ENCODE data around the gene PSMA2.

Gene PSMA2

GRCh38 chr7:42929449-42929848 is 2.5 kb downstream of the PSMA2 start:
- TF ChIP-seq POLR2AphosphoS5 (IDR thresholded peaks at IDR 0.05; ENCODE audit: low read depth, low read length) (no peak), PAX5 (IDR thresholded peaks at IDR 0.05; ENCODE audit: insufficient read depth, low read length, severe bottlenecking) (no peak), SPI1 (IDR thresholded peaks at IDR 0.05; ENCODE audit: low read depth, low read length) (no peak)
- DNase-seq (ENCODE audit: insufficient read length, low spot score) (no peak), FAIRE-seq (no peak)

- DNase-seq (ENCODE audit: insufficient read length, low spot score), result no peak
- TF ChIP-seq POLR2AphosphoS5 (IDR thresholded peaks at IDR 0.05; ENCODE audit: low read depth, low read length) (no peak), POU2F2 (IDR thresholded peaks at IDR 0.05; ENCODE audit: low read depth, low read length) (no peak), TAF1 (IDR thresholded peaks at IDR 0.05; ENCODE audit: low read depth, low read length) (no peak), PAX5 (IDR thresholded peaks at IDR 0.05; ENCODE audit: insufficient read depth, low read length, severe bottlenecking) (no peak), SPI1 (IDR thresholded peaks at IDR 0.05; ENCODE audit: low read depth, low read length) (peak; percentile 77)
- FAIRE-seq, result no peak
Measured at GRCh38 chr7:42928754-42929153, 3.2 kb downstream of the PSMA2 start.

GRCh38 chr7:42926204-42926603 is 5.8 kb downstream of the PSMA2 start:
- DNase-seq (ENCODE audit: insufficient read length, low spot score) (no peak), FAIRE-seq (no peak)

GRCh38 chr7:42925630-42926029 is 6.3 kb downstream of the PSMA2 start:
- DNase-seq (ENCODE audit: insufficient read length, low spot score), result no peak
- peak; percentile 28 for FAIRE-seq

More at GRCh38 chr7:42926204-42926603, 5.8 kb downstream of the PSMA2 start:
- TF ChIP-seq PAX5 (IDR thresholded peaks at IDR 0.05; ENCODE audit: insufficient read depth, low read length, severe bottlenecking) (no peak), SPI1 (IDR thresholded peaks at IDR 0.05; ENCODE audit: low read depth, low read length) (peak; percentile 88)

GRCh38 chr7:42924223-42924838 is 7.6 kb downstream of the PSMA2 start:
- DNase-seq (ENCODE audit: insufficient read length, low spot score), result no peak
- no peak for FAIRE-seq
- TF ChIP-seq POLR2AphosphoS5 (IDR thresholded peaks at IDR 0.05; ENCODE audit: low read depth, low read length) (no peak), POU2F2 (IDR thresholded peaks at IDR 0.05; ENCODE audit: low read depth, low read length) (no peak), TAF1 (IDR thresholded peaks at IDR 0.05; ENCODE audit: low read depth, low read length) (no peak), POLR2A (IDR thresholded peaks at IDR 0.05; ENCODE audit: low read depth, low read length) (no peak), SPI1 (IDR thresholded peaks at IDR 0.05; ENCODE audit: low read depth, low read length) (no peak), PAX5 (IDR thresholded peaks at IDR 0.05; ENCODE audit: insufficient read depth, low read length, severe bottlenecking) (no peak)

More at GRCh38 chr7:42925630-42926029, 6.3 kb downstream of the PSMA2 start:
- TF ChIP-seq SPI1 (IDR thresholded peaks at IDR 0.05; ENCODE audit: low read depth, low read length) (no peak), PAX5 (IDR thresholded peaks at IDR 0.05; ENCODE audit: insufficient read depth, low read length, severe bottlenecking) (no peak), TAF1 (IDR thresholded peaks at IDR 0.05; ENCODE audit: low read depth, low read length) (no peak), POLR2A (IDR thresholded peaks at IDR 0.05; ENCODE audit: low read depth, low read length) (no peak), POU2F2 (IDR thresholded peaks at IDR 0.05; ENCODE audit: low read depth, low read length) (no peak), POLR2AphosphoS5 (IDR thresholded peaks at IDR 0.05; ENCODE audit: low read depth, low read length) (no peak)

- no peak for TF ChIP-seq POLR2A (IDR thresholded peaks at IDR 0.05; ENCODE audit: low read depth, low read length)
- TF ChIP-seq POU2F2 (IDR thresholded peaks at IDR 0.05; ENCODE audit: low read depth, low read length), result no peak
- no peak for TF ChIP-seq TAF1 (IDR thresholded peaks at IDR 0.05; ENCODE audit: low read depth, low read length)
- FAIRE-seq (no peak), DNase-seq (ENCODE audit: insufficient read length, low spot score) (no peak)
Measured at GRCh38 chr7:42922017-42922753, 9.8 kb downstream of the PSMA2 start.

GRCh38 chr7:42915356-42915755 is 16.6 kb downstream of the PSMA2 start:
- DNase-seq (ENCODE audit: insufficient read length, low spot score) (no peak), FAIRE-seq (no peak)
- no peak for TF ChIP-seq PAX5 (IDR thresholded peaks at IDR 0.05; ENCODE audit: insufficient read depth, low read length, severe bottlenecking)

- FAIRE-seq (no peak), DNase-seq (ENCODE audit: insufficient read length, low spot score) (no peak)
- TF ChIP-seq PAX5 (IDR thresholded peaks at IDR 0.05; ENCODE audit: insufficient read depth, low read length, severe bottlenecking), result no peak
- TF ChIP-seq POLR2AphosphoS5 (IDR thresholded peaks at IDR 0.05; ENCODE audit: low read depth, low read length), result no peak
- TF ChIP-seq POU2F2 (IDR thresholded peaks at IDR 0.05; ENCODE audit: low read depth, low read length), result no peak
- no peak for TF ChIP-seq POLR2A (IDR thresholded peaks at IDR 0.05; ENCODE audit: low read depth, low read length)
- TF ChIP-seq TAF1 (IDR thresholded peaks at IDR 0.05; ENCODE audit: low read depth, low read length), result no peak
- no peak for TF ChIP-seq SPI1 (IDR thresholded peaks at IDR 0.05; ENCODE audit: low read depth, low read length)
Measured at GRCh38 chr7:42914421-42915045, 17.4 kb downstream of the PSMA2 start.

- no peak for TF ChIP-seq POLR2A (IDR thresholded peaks at IDR 0.05; ENCODE audit: low read depth, low read length)
- no peak for TF ChIP-seq POLR2AphosphoS5 (IDR thresholded peaks at IDR 0.05; ENCODE audit: low read depth, low read length)
- no peak for TF ChIP-seq POU2F2 (IDR thresholded peaks at IDR 0.05; ENCODE audit: low read depth, low read length)
- TF ChIP-seq TAF1 (IDR thresholded peaks at IDR 0.05; ENCODE audit: low read depth, low read length), result no peak
- TF ChIP-seq SPI1 (IDR thresholded peaks at IDR 0.05; ENCODE audit: low read depth, low read length), result no peak
- TF ChIP-seq PAX5 (IDR thresholded peaks at IDR 0.05; ENCODE audit: insufficient read depth, low read length, severe bottlenecking), result no peak
- DNase-seq (ENCODE audit: insufficient read length, low spot score) (no peak), FAIRE-seq (no peak)
Measured at GRCh38 chr7:42914009-42914408, 18.0 kb downstream of the PSMA2 start.

GRCh38 chr7:42913591-42913990 is 18.4 kb downstream of the PSMA2 start:
- FAIRE-seq (no peak), DNase-seq (ENCODE audit: insufficient read length, low spot score) (no peak)
- no peak for TF ChIP-seq SPI1 (IDR thresholded peaks at IDR 0.05; ENCODE audit: low read depth, low read length)
- no peak for TF ChIP-seq PAX5 (IDR thresholded peaks at IDR 0.05; ENCODE audit: insufficient read depth, low read length, severe bottlenecking)
- TF ChIP-seq POLR2AphosphoS5 (IDR thresholded peaks at IDR 0.05; ENCODE audit: low read depth, low read length), result no peak
- no peak for TF ChIP-seq POLR2A (IDR thresholded peaks at IDR 0.05; ENCODE audit: low read depth, low read length)
- no peak for TF ChIP-seq POU2F2 (IDR thresholded peaks at IDR 0.05; ENCODE audit: low read depth, low read length)
- TF ChIP-seq TAF1 (IDR thresholded peaks at IDR 0.05; ENCODE audit: low read depth, low read length), result no peak
